ENCODE measurements around the gene ASPN.
"Not testable (repeated sequence)": the region's sequence is repeated elsewhere in the genome, so short reads cannot be mapped to it uniquely, and the experiment has no call there.

The ASPN gene

DNA sequence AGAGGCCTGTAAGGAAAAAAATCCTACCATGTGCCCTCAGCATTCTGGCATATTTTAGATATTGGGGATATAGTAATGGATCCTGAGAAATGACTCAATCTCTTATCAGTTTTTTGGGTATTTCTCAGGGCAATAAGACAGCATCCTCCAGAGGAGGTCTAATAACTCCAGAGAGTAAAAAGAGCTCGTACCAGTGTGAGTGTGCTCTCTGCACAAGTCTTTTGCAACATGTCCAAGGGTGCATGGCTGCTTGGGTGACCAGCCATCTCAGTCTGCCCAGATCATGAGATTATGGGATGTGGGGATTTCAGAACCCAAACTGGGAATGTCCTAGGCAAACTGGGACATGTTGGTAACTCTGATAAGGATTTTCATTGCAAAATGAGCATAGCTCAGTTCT is 15.3 kb downstream of the ASPN start:
- no peak for DNase-seq

GRCh38 chr9:92463984-92464383 is 18.3 kb downstream of the ASPN start:
- no peak for DNase-seq

GRCh38 chr9:92463387-92463786 is 18.9 kb downstream of the ASPN start:
- DNase-seq = no peak

GRCh38 chr9:92457576-92457975 is 24.7 kb downstream of the ASPN start:
- no peak for DNase-seq

- no peak for DNase-seq
Observed at GRCh38 chr9:92455217-92455616, 27.1 kb downstream of the ASPN start.

DNA sequence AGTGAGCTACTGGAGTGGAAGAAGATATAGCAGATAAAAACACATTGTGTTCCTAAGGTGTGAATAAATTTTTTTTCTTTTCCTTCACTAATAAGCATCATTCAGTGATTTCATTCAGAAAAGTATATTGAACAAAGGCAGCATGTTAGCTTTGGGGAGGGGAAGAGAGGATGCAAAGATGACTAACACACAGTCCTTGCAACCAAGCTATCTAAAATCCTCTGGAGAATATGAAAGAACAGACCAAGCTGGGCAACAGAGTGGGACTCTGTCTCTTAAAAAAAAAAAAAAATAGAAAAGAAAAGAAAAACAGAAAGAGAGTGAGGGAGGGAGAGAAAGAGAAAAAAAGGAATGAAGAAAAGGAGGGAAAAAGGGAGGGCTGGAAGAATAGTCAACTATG is 35.8 kb downstream of the ASPN start:
- no peak for DNase-seq

DNA sequence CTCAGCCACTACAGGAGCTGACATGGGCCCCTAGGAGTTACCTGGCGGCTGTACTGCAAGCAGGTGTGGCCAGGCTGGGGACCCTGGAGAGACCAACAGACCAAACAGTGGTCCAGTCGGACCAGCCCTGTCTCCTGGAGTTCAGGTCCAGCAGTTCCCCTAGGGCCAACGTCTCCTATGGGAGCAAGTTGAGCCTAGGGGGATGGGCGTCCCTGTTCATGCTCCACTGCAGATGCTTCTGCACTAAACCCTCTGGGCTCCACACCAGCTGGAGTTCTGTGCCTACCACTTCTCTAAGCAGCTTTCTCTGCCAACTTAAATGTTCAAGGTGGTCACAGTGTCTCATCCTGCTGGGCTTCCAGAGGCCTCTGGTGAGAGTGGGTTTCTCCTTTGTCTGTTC is 37.5 kb downstream of the ASPN start:
- no peak for DNase-seq

GRCh38 chr9:92440751-92441046 is 41.6 kb downstream of the ASPN start:
- DNase-seq = no peak

DNA sequence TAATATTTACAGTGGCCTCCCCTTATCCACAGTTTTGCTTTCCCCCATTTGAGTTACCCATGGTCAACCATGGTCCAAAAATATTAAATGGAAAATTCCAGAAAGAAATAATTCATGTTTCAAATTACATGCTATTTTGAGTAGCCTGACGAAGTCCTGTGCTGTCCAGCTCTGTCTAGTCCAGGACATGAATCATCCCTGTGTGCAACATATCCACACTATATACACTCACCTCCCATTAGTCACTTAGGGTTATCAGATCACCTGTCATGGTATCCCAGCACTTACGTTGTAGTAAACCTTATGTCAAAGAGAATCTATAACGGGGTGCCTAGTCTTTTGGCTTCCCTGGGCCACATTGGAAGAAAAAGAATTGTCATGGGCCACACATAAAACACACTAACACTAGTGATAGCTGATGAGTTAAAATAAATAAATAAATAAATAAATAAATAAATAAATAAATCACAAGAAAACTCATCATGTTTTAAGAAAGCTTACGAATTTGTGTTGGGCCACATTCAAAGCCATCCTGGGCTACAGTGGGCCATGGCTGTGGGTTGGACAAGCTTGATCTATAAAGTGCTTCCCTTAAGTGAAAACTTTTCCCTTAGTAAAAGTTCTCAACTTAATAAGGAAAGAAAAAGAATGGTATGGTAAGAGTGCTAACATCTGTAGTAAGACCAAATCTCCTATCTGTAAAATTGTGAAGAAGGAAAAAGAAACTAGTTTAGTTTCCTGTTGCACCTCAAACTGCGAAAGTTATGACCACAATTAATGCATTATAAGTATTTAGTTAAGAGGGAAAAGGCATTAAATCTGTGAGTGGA is 42.2 kb downstream of the ASPN start:
- DNase-seq = no peak

DNA sequence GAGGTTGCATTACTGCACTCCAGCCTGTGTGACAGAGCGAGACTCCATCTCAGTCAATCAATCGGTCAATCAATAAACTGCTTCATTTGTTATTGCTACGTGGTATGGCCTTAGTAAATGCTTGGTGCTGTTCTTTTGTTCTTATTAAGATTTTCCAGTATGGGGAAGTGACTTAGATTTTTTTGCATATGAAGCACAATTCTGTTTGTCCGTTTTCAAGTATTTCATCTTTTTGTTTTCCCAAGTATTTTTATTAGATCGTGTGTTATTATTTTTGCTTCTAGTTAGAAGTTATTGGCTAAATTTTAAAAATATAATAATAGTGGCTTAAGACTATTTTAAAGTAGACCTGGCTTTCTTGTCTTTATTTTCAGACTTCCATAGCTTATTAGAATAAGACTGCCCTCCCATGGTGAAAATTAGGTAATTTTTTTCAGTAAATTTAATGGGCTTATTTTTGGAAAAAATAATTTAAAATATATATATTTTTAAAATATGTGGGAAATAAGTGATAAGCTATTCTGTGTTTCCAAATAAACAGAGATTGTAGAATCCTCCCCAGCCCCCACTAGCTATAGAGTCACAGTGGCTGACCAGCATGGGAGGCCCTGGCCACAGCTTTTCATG is 43.3 kb downstream of the ASPN start:
- DNase-seq = no peak

- DNase-seq = no peak
Observed at GRCh38 chr9:92435263-92435662, 47.0 kb downstream of the ASPN start.

DNA sequence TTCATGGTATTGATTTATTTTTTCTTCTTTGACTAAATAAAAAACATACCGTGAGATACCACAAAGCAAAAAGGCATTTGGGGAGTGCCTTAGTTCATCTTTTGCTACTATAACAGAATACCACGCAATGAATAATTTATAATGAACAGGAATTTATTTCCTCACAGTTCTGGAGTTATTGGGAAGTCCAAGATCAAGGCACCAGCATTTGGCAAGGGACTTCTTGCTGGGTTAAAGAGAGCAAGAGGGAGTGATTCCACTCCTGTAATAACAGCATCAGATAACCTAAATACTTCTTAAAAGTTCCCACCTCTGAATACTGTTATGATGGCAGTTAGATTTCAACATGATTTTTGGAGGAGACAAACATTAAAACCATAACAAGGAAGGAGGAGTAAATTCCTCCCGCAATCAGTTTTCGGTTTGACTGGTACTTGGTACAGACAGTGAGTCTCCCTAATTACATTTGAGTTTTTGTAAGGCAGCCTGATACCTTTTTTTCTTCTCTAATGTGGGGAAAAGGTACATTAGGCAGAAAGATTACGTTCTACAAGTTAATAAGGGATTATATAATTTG is 49.2 kb downstream of the ASPN start:
- DNase-seq = no peak

DNA sequence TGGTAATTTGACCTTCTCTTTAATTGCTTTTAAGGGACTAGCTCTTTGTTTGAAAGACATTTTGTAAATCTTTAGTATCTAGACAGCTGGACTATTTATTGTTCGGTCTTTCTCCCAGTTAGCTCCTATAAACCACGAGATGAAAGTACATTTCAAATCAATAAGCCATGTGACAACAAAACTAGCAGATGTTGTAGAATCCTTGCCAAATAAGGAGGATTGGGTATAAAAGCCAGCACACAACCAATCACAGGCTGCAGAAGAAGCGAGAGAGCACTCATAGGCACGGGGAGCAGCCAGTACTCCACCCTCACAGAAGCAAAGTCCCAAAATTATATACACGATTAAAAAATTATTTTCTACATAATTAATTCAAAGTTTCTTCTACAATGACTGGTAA is 50.0 kb downstream of the ASPN start:
- DNase-seq = no peak

- no peak for DNase-seq
Observed at GRCh38 chr9:92429836-92430235, 52.5 kb downstream of the ASPN start.

- no peak for DNase-seq
Observed at GRCh38 chr9:92426501-92427145, 55.7 kb downstream of the ASPN start.

- DNase-seq = no peak
Observed at GRCh38 chr9:92425474-92425873, 56.8 kb downstream of the ASPN start.

DNA sequence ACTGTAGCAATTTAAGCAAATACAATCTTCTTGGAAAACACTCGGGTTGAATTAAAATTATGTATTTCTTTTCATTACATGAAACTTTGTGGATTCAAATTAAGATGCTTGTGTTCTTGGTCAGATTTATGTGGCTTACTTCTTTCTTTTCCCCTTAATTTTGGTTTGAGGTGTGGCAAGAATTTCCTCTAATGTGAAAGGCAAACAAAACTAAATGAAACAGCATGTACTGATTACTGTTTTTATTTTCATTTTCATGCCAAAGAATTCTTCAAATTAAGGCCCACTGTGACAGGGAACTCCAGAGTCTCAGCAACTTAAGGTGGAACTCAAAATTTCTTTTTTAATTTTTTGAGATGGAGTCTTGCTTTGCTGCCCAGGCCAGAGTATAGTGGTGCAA is 58.0 kb downstream of the ASPN start, which contains the start of gene OMD:
Gene OMD, minus strand, starts transcription at position 132 of the 400 bp plus-strand sequence. CDS start 6,913 bp downstream, outside the sequence.
- no peak for DNase-seq

DNA sequence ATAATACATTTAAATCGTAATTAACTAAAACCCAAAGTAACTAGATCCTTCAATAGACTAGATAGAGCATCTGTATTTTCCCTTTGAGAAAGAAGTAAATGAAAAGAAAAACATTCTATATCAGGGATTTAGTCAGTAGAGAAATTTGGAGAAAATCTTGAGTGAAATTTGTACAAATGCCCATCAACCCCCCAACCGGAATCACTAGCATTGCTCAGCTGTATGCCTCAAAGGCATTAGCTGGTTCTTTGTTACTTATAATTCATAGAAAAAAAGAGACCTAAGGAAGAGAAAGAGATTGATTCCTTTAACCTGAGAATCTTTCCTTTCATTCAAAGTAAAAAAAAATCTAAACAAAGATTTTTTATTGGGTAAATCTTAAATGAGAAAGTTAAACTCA is 58.7 kb downstream of the ASPN start:
- DNase-seq = no peak

DNA sequence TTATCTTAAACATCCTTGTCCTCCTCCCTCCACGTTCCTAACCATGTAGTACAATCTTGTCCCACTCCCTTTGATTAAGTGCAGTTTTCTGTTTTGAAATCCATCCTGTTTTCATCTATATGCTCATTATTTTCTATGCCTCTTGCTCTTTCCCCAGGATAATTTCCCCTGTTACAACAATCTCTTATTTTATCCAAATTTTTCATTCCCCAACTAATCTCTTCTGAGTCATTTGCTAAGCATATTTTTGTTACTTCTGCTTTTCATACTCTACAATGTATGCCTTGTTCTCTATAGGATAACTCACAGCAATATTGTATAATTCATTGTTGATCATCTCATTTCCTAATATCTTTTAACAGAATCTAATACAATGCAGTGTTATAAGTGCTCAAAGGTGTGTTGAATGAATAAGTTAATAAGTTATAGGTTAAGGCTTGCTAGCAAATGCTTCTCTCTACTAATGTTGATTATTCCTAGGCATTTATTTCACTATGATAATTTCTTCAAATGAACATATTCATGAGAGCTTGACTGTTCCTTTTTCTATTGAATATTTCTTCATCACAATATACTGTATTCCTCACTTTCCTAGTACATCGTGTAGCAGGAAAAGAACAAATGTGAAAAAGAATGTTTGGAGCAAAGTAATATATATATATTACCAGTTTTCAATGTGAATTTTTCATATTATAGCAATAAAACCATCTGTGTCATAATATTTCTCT is 59.5 kb downstream of the ASPN start:
- no peak for DNase-seq

GRCh38 chr9:92414566-92414965 is 67.7 kb downstream of the ASPN start:
- DNase-seq = no peak

DNA sequence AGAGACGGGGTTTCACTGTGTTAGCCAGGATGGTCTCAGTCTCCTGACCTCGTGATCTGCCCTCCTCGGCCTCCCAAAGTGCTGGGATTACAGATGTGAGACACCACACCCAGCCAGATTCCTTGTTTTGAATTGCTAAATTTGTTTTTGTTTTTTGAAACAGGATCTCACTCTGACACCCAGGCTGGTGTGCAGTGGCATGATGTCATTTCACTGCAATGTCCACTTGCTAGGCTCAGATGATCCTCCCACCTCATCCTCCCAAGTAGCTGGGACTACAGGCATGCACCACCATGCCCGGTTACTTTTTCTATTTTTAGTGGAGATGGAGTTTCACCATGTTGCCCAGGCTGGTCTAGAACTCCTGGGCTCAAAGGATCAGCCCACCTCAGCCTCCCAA is 71.1 kb downstream of the ASPN start:
- not testable (repeated sequence) for DNase-seq

DNA sequence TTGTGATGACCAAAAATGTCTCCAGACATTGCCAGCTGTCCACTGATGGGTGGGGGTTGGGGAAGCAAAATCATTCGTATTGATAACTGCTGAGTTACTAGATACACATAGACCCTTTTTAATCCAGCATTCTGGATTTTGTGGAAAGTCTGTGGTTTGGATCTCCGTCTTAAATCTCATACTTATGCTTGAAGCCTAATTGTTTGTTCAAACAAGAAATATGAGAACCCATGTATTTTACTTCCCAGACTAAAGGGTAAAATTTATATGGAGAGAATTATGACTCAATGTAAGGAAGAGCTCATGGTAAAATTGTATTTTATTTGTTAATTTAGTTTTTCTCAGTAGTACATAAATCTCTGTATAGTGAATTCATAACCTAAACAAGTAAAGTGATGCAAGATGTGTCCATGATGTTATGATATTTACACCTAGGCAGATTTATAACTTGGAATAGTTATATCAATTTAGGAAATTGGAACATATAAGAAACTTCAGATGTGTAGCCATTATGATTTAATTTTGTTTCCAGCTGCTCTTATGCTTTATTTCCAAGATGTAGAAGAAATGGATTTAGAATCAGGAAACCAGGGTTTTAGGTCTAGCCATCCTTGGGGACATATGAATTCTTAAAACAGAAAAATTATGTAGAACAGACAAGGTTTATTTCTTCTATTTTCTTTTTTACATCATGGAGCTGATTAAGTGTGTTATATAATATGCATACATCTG is 73.4 kb downstream of the ASPN start:
- no peak for DNase-seq

- DNase-seq = no peak
Observed at GRCh38 chr9:92407818-92408217, 74.5 kb downstream of the ASPN start.
